Glutamatergic neuron (in vitro differentiated cells): ENCODE measurements around the gene CYS1. TPM values are rescaled to one million over a fixed set of nuclear protein-coding genes. Genes with fewer than 3 reads are reported as not detected.
A peak's percentile ranks its signal among the peaks of the same experiment; 100 is the strongest.

Experiments used
- DNase-seq: peaks from one replicate; pipeline ENCODE4 v3.0.0; 2022
- H3K27ac Mint-ChIP-seq: one replicate; pipeline ENCODE4 v1.8.0; 2020; ENCODE audit warnings: mild to moderate bottlenecking, mixed read lengths, inconsistent platforms; ENCODE audit not compliant: unreplicated experiment
- H3K27me3 Mint-ChIP-seq: one replicate; pipeline ENCODE4 v1.8.0; 2020; ENCODE audit warnings: mild to moderate bottlenecking, moderate library complexity, mixed read lengths, inconsistent platforms; ENCODE audit not compliant: unreplicated experiment
- H3K36me3 Mint-ChIP-seq: one replicate; pipeline ENCODE4 v1.8.0; 2020; ENCODE audit warnings: mild to moderate bottlenecking, mixed read lengths, inconsistent platforms; ENCODE audit not compliant: unreplicated experiment
- H3K4me1 Mint-ChIP-seq: one replicate; pipeline ENCODE4 v1.8.0; 2020; ENCODE audit warnings: mild to moderate bottlenecking, low read depth, mixed read lengths, inconsistent platforms; ENCODE audit not compliant: unreplicated experiment
- H3K4me3 Mint-ChIP-seq: one replicate; pipeline ENCODE4 v1.8.0; 2020; ENCODE audit warnings: mild to moderate bottlenecking, mixed read lengths, inconsistent platforms; ENCODE audit not compliant: unreplicated experiment
- H3K9me3 Mint-ChIP-seq: one replicate; pipeline ENCODE4 v1.8.0; 2020; ENCODE audit warnings: mild to moderate bottlenecking, moderate library complexity, mixed read lengths, inconsistent platforms; ENCODE audit not compliant: unreplicated experiment
- CTCF ChIP-seq: fragments of 200-600 bp; sonication (generic); IDR thresholded peaks from one replicate; pipeline ENCODE4 v1.5.0; 2021; ENCODE audit not compliant: partially characterized antibody, unreplicated experiment
- total RNA-seq: library from RNA; stranded (reverse); fragmentation: NEBNext Ultra II Directional; extraction: Animal tissue kit (Norgen Biotek cat#: 25700); gene quantifications from one replicate; pipeline ENCODE4 v1.2.1, GENCODE V29; 2021; ENCODE audit not compliant: unreplicated experiment

CYS1 gene
- total RNA-seq, 1 donor from 2014 or later = not detected

GRCh38 chr2:10058251-10059015 is 21.8 kb downstream of the CYS1 start:
- DNase-seq = no peak
- H3K36me3 Mint-ChIP-seq = no peaks in the 10 kb centered on the region
- H3K4me3 Mint-ChIP-seq = no peak overlapping the region
- H3K4me1 Mint-ChIP-seq = peaks cover 11% of the 10 kb centered on the region
- H3K27ac Mint-ChIP-seq = no peak overlapping the region
- H3K9me3 Mint-ChIP-seq = peaks cover 5% of the 10 kb centered on the region
- peaks cover 2% of the 10 kb centered on the region for H3K27me3 Mint-ChIP-seq
- no peak for TF ChIP-seq CTCF

- Mint-ChIP-seq H3K4me3 (peak overlapping the region; percentile 83), H3K27ac (peak overlapping the region; percentile 66), H3K27me3 (peaks cover 2% of the 10 kb centered on the region), H3K36me3 (no peaks in the 10 kb centered on the region), H3K4me1 (peaks cover 13% of the 10 kb centered on the region), H3K9me3 (peaks cover 5% of the 10 kb centered on the region)
- peak; percentile 63 for DNase-seq
- TF ChIP-seq CTCF = no peak
These were observed 22.7 kb downstream of the CYS1 start for GRCh38 chr2:10057231-10058107.

GRCh38 chr2:10056439-10056838 is 23.8 kb downstream of the CYS1 start:
- peaks cover 13% of the 10 kb centered on the region for H3K4me1 Mint-ChIP-seq
- no peak overlapping the region for H3K4me3 Mint-ChIP-seq
- H3K27me3 Mint-ChIP-seq = peaks cover 2% of the 10 kb centered on the region
- no peak for DNase-seq
- H3K9me3 Mint-ChIP-seq = peaks cover 5% of the 10 kb centered on the region
- no peaks in the 10 kb centered on the region for H3K36me3 Mint-ChIP-seq
- H3K27ac Mint-ChIP-seq = no peak overlapping the region
- no peak for TF ChIP-seq CTCF

- Mint-ChIP-seq H3K27ac (no peak overlapping the region), H3K9me3 (peaks cover 5% of the 10 kb centered on the region), H3K4me3 (no peak overlapping the region), H3K4me1 (peaks cover 13% of the 10 kb centered on the region), H3K36me3 (no peaks in the 10 kb centered on the region), H3K27me3 (peaks cover 2% of the 10 kb centered on the region)
- TF ChIP-seq CTCF = no peak
- DNase-seq = no peak
These were observed 25.2 kb downstream of the CYS1 start for GRCh38 chr2:10054976-10055375.

- DNase-seq = no peak
- peaks cover 13% of the 10 kb centered on the region for H3K4me1 Mint-ChIP-seq
- H3K4me3 Mint-ChIP-seq = no peak overlapping the region
- peaks cover 5% of the 10 kb centered on the region for H3K9me3 Mint-ChIP-seq
- no peak for TF ChIP-seq CTCF
- peaks cover 2% of the 10 kb centered on the region for H3K27me3 Mint-ChIP-seq
- H3K27ac Mint-ChIP-seq = no peak overlapping the region
- H3K36me3 Mint-ChIP-seq = no peaks in the 10 kb centered on the region
These were observed 25.8 kb downstream of the CYS1 start for GRCh38 chr2:10054424-10054823.
